Subcutaneous abdominal adipose tissue (tissue), 5 donors: ENCODE measurements around the gene EPB41L5.
"Not testable (repeated sequence)": the region's sequence is repeated elsewhere in the genome, so short reads cannot be mapped to it uniquely, and the experiment has no call there.

Source experiments
- H3K27ac ChIP-seq: one replicate; pipeline ENCODE4 v1.7.0; 2013; ENCODE audit warnings: low read depth, mild to moderate bottlenecking, inconsistent platforms, low read length, moderate library complexity
- H3K27me3 ChIP-seq, 5 donors: one replicate each; pipeline ENCODE4 v1.7.0; 2013; ENCODE audit warnings: low read length in 5 of 5, inconsistent platforms in 1 of 5; ENCODE audit not compliant: control insufficient read depth in 5 of 5, insufficient read depth in 4 of 5
- H3K36me3 ChIP-seq, 5 donors: one replicate each; pipeline ENCODE4 v1.7.0; 2013; ENCODE audit warnings: low read length in 5 of 5; ENCODE audit not compliant: control insufficient read depth in 5 of 5, insufficient read depth in 5 of 5
- H3K4me1 ChIP-seq, 5 donors: one replicate each; pipeline ENCODE4 v1.7.0; 2013; ENCODE audit warnings: low read length in 5 of 5, mild to moderate bottlenecking in 3 of 5, moderate library complexity in 1 of 5; ENCODE audit not compliant: control insufficient read depth in 5 of 5, insufficient read depth in 5 of 5
- H3K4me3 ChIP-seq, 5 donors: one replicate each; pipeline ENCODE4 v1.7.0; 2013; ENCODE audit warnings: low read length in 5 of 5, low read depth in 1 of 5
- H3K9ac ChIP-seq, 5 donors: one replicate each; pipeline ENCODE4 v1.7.0; 2013; ENCODE audit warnings: low read length in 5 of 5, mild to moderate bottlenecking in 4 of 5, moderate library complexity in 3 of 5
- H3K9me3 ChIP-seq, 5 donors: one replicate each; pipeline ENCODE4 v1.7.0; 2013; ENCODE audit warnings: low read length in 5 of 5; ENCODE audit not compliant: control insufficient read depth in 5 of 5
- donor health status: healthy.
- donor health status: healthy.
- donor health status: healthy.
- donor health status: healthy.
- donor health status: healthy.

The EPB41L5 gene

GRCh38 chr2:120028795-120029194 lies 15.9 kb downstream of the EPB41L5 start:
- Histone ChIP-seq H3K36me3 (no peaks in the 10 kb centered on the region), H3K9ac (no peak overlapping the region), H3K4me1 (no peaks in the 10 kb centered on the region), H3K27ac (no peak overlapping the region), H3K9me3 (peaks cover 0 to 5% (median 0%) of the 10 kb centered on the region in 5 donors), H3K27me3 (no peaks in the 10 kb centered on the region), H3K4me3 (no peak overlapping the region)

- H3K36me3 ChIP-seq: no peaks in the 10 kb centered on the region
- no peak overlapping the region for H3K9ac ChIP-seq
- peaks cover 0 to 5% (median 0%) of the 10 kb centered on the region in 5 donors for H3K9me3 ChIP-seq
- H3K4me1 ChIP-seq: no peaks in the 10 kb centered on the region
- H3K27me3 ChIP-seq: no peaks in the 10 kb centered on the region
- no peak overlapping the region for H3K27ac ChIP-seq
- no peak overlapping the region for H3K4me3 ChIP-seq
These were observed 17.1 kb downstream of the EPB41L5 start for GRCh38 chr2:120029672-120030640.

- Histone ChIP-seq H3K27ac (no peak overlapping the region), H3K27me3 (no peaks in the 10 kb centered on the region), H3K4me1 (peaks cover 0 to 7% (median 0%) of the 10 kb centered on the region in 5 donors), H3K9ac (no peak overlapping the region), H3K9me3 (no peaks in the 10 kb centered on the region), H3K36me3 (no peaks in the 10 kb centered on the region), H3K4me3 (no peak overlapping the region)
These were observed 19.4 kb downstream of the EPB41L5 start for GRCh38 chr2:120032297-120032696.

GRCh38 chr2:120034027-120034426 lies 21.1 kb downstream of the EPB41L5 start:
- Histone ChIP-seq H3K36me3 (no peaks in the 10 kb centered on the region), H3K4me1 (peaks cover 0 to 7% (median 0%) of the 10 kb centered on the region in 5 donors), H3K9ac (no peak overlapping the region), H3K27ac (no peak overlapping the region), H3K27me3 (no peaks in the 10 kb centered on the region), H3K9me3 (no peaks in the 10 kb centered on the region), H3K4me3 (no peak overlapping the region)

- Histone ChIP-seq H3K9me3 (no peaks in the 10 kb centered on the region), H3K4me1 (peaks cover 0 to 7% (median 0%) of the 10 kb centered on the region in 5 donors), H3K36me3 (no peaks in the 10 kb centered on the region), H3K9ac (no peak overlapping the region), H3K27me3 (no peaks in the 10 kb centered on the region), H3K27ac (no peak overlapping the region), H3K4me3 (no peak overlapping the region)
These were observed 21.7 kb downstream of the EPB41L5 start for GRCh38 chr2:120034621-120035020.

- H3K9ac ChIP-seq: peak overlapping the region in 1 of 5 donors; percentile 6
- no peaks in the 10 kb centered on the region for H3K27me3 ChIP-seq
- H3K36me3 ChIP-seq: no peaks in the 10 kb centered on the region
- no peak overlapping the region for H3K27ac ChIP-seq
- no peaks in the 10 kb centered on the region for H3K9me3 ChIP-seq
- H3K4me3 ChIP-seq: no peak overlapping the region
- H3K4me1 ChIP-seq: peaks cover 0 to 7% (median 0%) of the 10 kb centered on the region in 5 donors
These were observed 23.3 kb downstream of the EPB41L5 start for GRCh38 chr2:120036145-120036544.

GRCh38 chr2:120037995-120038541 lies 25.2 kb downstream of the EPB41L5 start:
- H3K27ac ChIP-seq: no peak overlapping the region
- no peaks in the 10 kb centered on the region for H3K36me3 ChIP-seq
- H3K9ac ChIP-seq: no peak overlapping the region
- H3K4me1 ChIP-seq: peaks cover 0 to 7% (median 0%) of the 10 kb centered on the region in 5 donors
- no peaks in the 10 kb centered on the region for H3K27me3 ChIP-seq
- no peak overlapping the region for H3K4me3 ChIP-seq
- H3K9me3 ChIP-seq: no peaks in the 10 kb centered on the region

GRCh38 chr2:120042359-120042758 lies 29.5 kb downstream of the EPB41L5 start:
- Histone ChIP-seq H3K27ac (no peak overlapping the region), H3K9ac (no peak overlapping the region), H3K27me3 (no peaks in the 10 kb centered on the region), H3K4me3 (no peak overlapping the region), H3K9me3 (peaks cover 0 to 5% (median 0%) of the 10 kb centered on the region in 5 donors), H3K36me3 (peaks cover 0 to 5% (median 0%) of the 10 kb centered on the region in 5 donors), H3K4me1 (peaks cover 0 to 2% (median 0%) of the 10 kb centered on the region in 5 donors)

GRCh38 chr2:120044336-120044735 lies 31.5 kb downstream of the EPB41L5 start:
- H3K27ac ChIP-seq: no peak overlapping the region
- H3K4me1 ChIP-seq: peaks cover 0 to 2% (median 0%) of the 10 kb centered on the region in 5 donors
- H3K9ac ChIP-seq: no peak overlapping the region
- no peak overlapping the region for H3K4me3 ChIP-seq
- H3K27me3 ChIP-seq: no peaks in the 10 kb centered on the region
- peaks cover 0 to 8% (median 0%) of the 10 kb centered on the region in 5 donors for H3K9me3 ChIP-seq
- peaks cover 0 to 5% (median 0%) of the 10 kb centered on the region in 5 donors for H3K36me3 ChIP-seq

GRCh38 chr2:120045775-120046174 lies 32.9 kb downstream of the EPB41L5 start:
- H3K27me3 ChIP-seq, H3K27ac ChIP-seq, H3K9ac ChIP-seq, H3K4me3 ChIP-seq, H3K36me3 ChIP-seq, H3K4me1 ChIP-seq: not testable (repeated sequence)
- peaks cover 0 to 10% (median 0%) of the 10 kb centered on the region in 5 donors for H3K9me3 ChIP-seq
